ENCODE results near the gene C1QTNF1. TPM values are rescaled to one million over a fixed set of nuclear protein-coding genes. Genes with fewer than 3 reads are reported as not detected.

The C1QTNF1 gene
- total and polyA plus RNA-seq, 5 donors from 2014 or later, result not detected

GRCh38 chr17:79081571-79082276 lies 57.8 kb downstream of the C1QTNF1 start:
- no peak for DNase-seq
- ATAC-seq (ENCODE audit: low read depth in 2 of 2), result no peak
- Histone ChIP-seq H3K4me1 (ENCODE audit: control insufficient read depth, insufficient read depth, low read length, poor library complexity, severe bottlenecking) (peaks cover 3% of the 10 kb centered on the region), H3K9me3 (ENCODE audit: control insufficient read depth in 2 of 2, low read length in 2 of 2) (no peaks in the 10 kb centered on the region), H3K36me3 (ENCODE audit: control insufficient read depth, insufficient read depth, low read length) (peaks cover 32% of the 10 kb centered on the region), H3K27me3 (ENCODE audit: control insufficient read depth, insufficient read depth, low read length) (no peaks in the 10 kb centered on the region), H3K27ac (ENCODE audit: insufficient read depth, low read length, poor library complexity, severe bottlenecking) (no peak overlapping the region), H3K4me3 (ENCODE audit: low read depth, low read length) (no peak overlapping the region)
- Mint-ChIP-seq H3K9me3 (no peaks in the 10 kb centered on the region), H3K36me3 (peaks cover 12% of the 10 kb centered on the region), H3K27ac (no peak overlapping the region), H3K4me1 (peaks cover 0 to 7% (median 5%) of the 10 kb centered on the region in 4 donors), H3K4me3 (no peak overlapping the region), H3K27me3 (no peaks in the 10 kb centered on the region)

- H3K36me3 Mint-ChIP-seq, result peaks cover 12% of the 10 kb centered on the region
Measured at GRCh38 chr17:79082311-79083190, 58.6 kb downstream of the C1QTNF1 start.

GRCh38 chr17:79083191-79083971 lies 59.4 kb downstream of the C1QTNF1 start:
- Mint-ChIP-seq H3K9me3 (no peaks in the 10 kb centered on the region), H3K4me3 (no peak overlapping the region), H3K4me1 (no peaks in the 10 kb centered on the region), H3K27me3 (no peaks in the 10 kb centered on the region), H3K36me3 (peaks cover 12% of the 10 kb centered on the region), H3K27ac (no peak overlapping the region)
- ATAC-seq (ENCODE audit: low read depth in 2 of 2) (no peak), DNase-seq (no peak)
- Histone ChIP-seq H3K4me3 (ENCODE audit: low read depth, low read length) (no peak overlapping the region), H3K4me1 (ENCODE audit: control insufficient read depth, insufficient read depth, low read length, poor library complexity, severe bottlenecking) (peaks cover 3% of the 10 kb centered on the region), H3K27ac (ENCODE audit: insufficient read depth, low read length, poor library complexity, severe bottlenecking) (no peak overlapping the region), H3K9me3 (ENCODE audit: control insufficient read depth in 2 of 2, low read length in 2 of 2) (no peaks in the 10 kb centered on the region), H3K36me3 (ENCODE audit: control insufficient read depth, insufficient read depth, low read length) (peaks cover 30% of the 10 kb centered on the region), H3K27me3 (ENCODE audit: control insufficient read depth, insufficient read depth, low read length) (no peaks in the 10 kb centered on the region)

More at GRCh38 chr17:79082311-79083190, 58.6 kb downstream of the C1QTNF1 start:
- peak; percentile 24 to 44 (median 27) for DNase-seq
- Mint-ChIP-seq H3K9me3 (no peaks in the 10 kb centered on the region), H3K4me1 (peaks cover 0 to 3% (median under 1%) of the 10 kb centered on the region in 4 donors), H3K27me3 (no peaks in the 10 kb centered on the region), H3K4me3 (no peak overlapping the region), H3K27ac (no peak overlapping the region)
- Histone ChIP-seq H3K9me3 (ENCODE audit: control insufficient read depth in 2 of 2, low read length in 2 of 2) (no peaks in the 10 kb centered on the region), H3K36me3 (ENCODE audit: control insufficient read depth, insufficient read depth, low read length) (peaks cover 32% of the 10 kb centered on the region), H3K4me1 (ENCODE audit: control insufficient read depth, insufficient read depth, low read length, poor library complexity, severe bottlenecking) (peaks cover 3% of the 10 kb centered on the region), H3K27ac (ENCODE audit: insufficient read depth, low read length, poor library complexity, severe bottlenecking) (no peak overlapping the region), H3K27me3 (ENCODE audit: control insufficient read depth, insufficient read depth, low read length) (no peaks in the 10 kb centered on the region), H3K4me3 (ENCODE audit: low read depth, low read length) (no peak overlapping the region)
- ATAC-seq (ENCODE audit: low read depth in 2 of 2), result peak; percentile 32 to 48

GRCh38 chr17:79084291-79085153 lies 60.6 kb downstream of the C1QTNF1 start:
- Histone ChIP-seq H3K27ac (ENCODE audit: insufficient read depth, low read length, poor library complexity, severe bottlenecking) (no peak overlapping the region), H3K4me3 (ENCODE audit: low read depth, low read length) (no peak overlapping the region), H3K4me1 (ENCODE audit: control insufficient read depth, insufficient read depth, low read length, poor library complexity, severe bottlenecking) (peaks cover 3% of the 10 kb centered on the region), H3K27me3 (ENCODE audit: control insufficient read depth, insufficient read depth, low read length) (no peaks in the 10 kb centered on the region), H3K36me3 (ENCODE audit: control insufficient read depth, insufficient read depth, low read length) (peaks cover 25% of the 10 kb centered on the region), H3K9me3 (ENCODE audit: control insufficient read depth in 2 of 2, low read length in 2 of 2) (no peaks in the 10 kb centered on the region)
- no peak overlapping the region for H3K27ac Mint-ChIP-seq
- H3K27me3 Mint-ChIP-seq, result no peaks in the 10 kb centered on the region
- H3K4me3 Mint-ChIP-seq, result no peak overlapping the region
- DNase-seq (no peak), ATAC-seq (ENCODE audit: low read depth in 2 of 2) (no peak)
- H3K36me3 Mint-ChIP-seq, result peaks cover 12% of the 10 kb centered on the region
- H3K9me3 Mint-ChIP-seq, result no peaks in the 10 kb centered on the region
- H3K4me1 Mint-ChIP-seq, result no peaks in the 10 kb centered on the region

GRCh38 chr17:79085154-79085920 lies 61.4 kb downstream of the C1QTNF1 start:
- Histone ChIP-seq H3K27ac (ENCODE audit: insufficient read depth, low read length, poor library complexity, severe bottlenecking) (no peak overlapping the region), H3K4me1 (ENCODE audit: control insufficient read depth, insufficient read depth, low read length, poor library complexity, severe bottlenecking) (peaks cover 3% of the 10 kb centered on the region), H3K4me3 (ENCODE audit: low read depth, low read length) (no peak overlapping the region), H3K36me3 (ENCODE audit: control insufficient read depth, insufficient read depth, low read length) (peaks cover 17% of the 10 kb centered on the region), H3K9me3 (ENCODE audit: control insufficient read depth in 2 of 2, low read length in 2 of 2) (no peaks in the 10 kb centered on the region), H3K27me3 (ENCODE audit: control insufficient read depth, insufficient read depth, low read length) (no peaks in the 10 kb centered on the region)
- H3K27ac Mint-ChIP-seq, result no peak overlapping the region
- DNase-seq (no peak), ATAC-seq (ENCODE audit: low read depth in 2 of 2) (no peak)
- peaks cover 9% of the 10 kb centered on the region for H3K36me3 Mint-ChIP-seq
- H3K4me1 Mint-ChIP-seq, result no peaks in the 10 kb centered on the region
- no peaks in the 10 kb centered on the region for H3K9me3 Mint-ChIP-seq
- no peaks in the 10 kb centered on the region for H3K27me3 Mint-ChIP-seq
- no peak overlapping the region for H3K4me3 Mint-ChIP-seq

- no peak overlapping the region for H3K27ac ChIP-seq (ENCODE audit: insufficient read depth, low read length, poor library complexity, severe bottlenecking)
- peaks cover 3% of the 10 kb centered on the region for H3K4me1 ChIP-seq (ENCODE audit: control insufficient read depth, insufficient read depth, low read length, poor library complexity, severe bottlenecking)
- H3K36me3 ChIP-seq (ENCODE audit: control insufficient read depth, insufficient read depth, low read length), result peaks cover 11% of the 10 kb centered on the region
- Mint-ChIP-seq H3K4me1 (peaks cover 0 to 2% (median 0%) of the 10 kb centered on the region in 4 donors), H3K27me3 (no peaks in the 10 kb centered on the region), H3K27ac (peak overlapping the region in 1 of 3 donors; percentile 56), H3K4me3 (no peak overlapping the region), H3K36me3 (peaks cover 4% of the 10 kb centered on the region), H3K9me3 (no peaks in the 10 kb centered on the region)
- ATAC-seq (ENCODE audit: low read depth in 2 of 2) (no peak), DNase-seq (no peak)
- no peak overlapping the region for H3K4me3 ChIP-seq (ENCODE audit: low read depth, low read length)
- no peaks in the 10 kb centered on the region for H3K9me3 ChIP-seq (ENCODE audit: control insufficient read depth in 2 of 2, low read length in 2 of 2)
- no peaks in the 10 kb centered on the region for H3K27me3 ChIP-seq (ENCODE audit: control insufficient read depth, insufficient read depth, low read length)
Measured at GRCh38 chr17:79085921-79086551, 62.1 kb downstream of the C1QTNF1 start.
